HG02588 (cell line): ENCODE measurements around the gene TASOR2.
A peak's percentile ranks its signal among the peaks of the same experiment; 100 is the strongest.

Source experiments
- ATAC-seq: cut with Tn5 transposase; IDR thresholded peaks from one replicate; pipeline ENCODE4 v1.9.1; 2021; ENCODE audit warnings: mild to moderate bottlenecking, moderate library complexity; ENCODE audit not compliant: unreplicated experiment

TASOR2 gene

GRCh38 chr10:5654218-5654755, 30.4 kb upstream of the TASOR2 start:
- ATAC-seq = no peak

- ATAC-seq = no peak
Observed at GRCh38 chr10:5655121-5655520, 29.5 kb upstream of the TASOR2 start.

- ATAC-seq = no peak
Observed at GRCh38 chr10:5656737-5657579, 27.7 kb upstream of the TASOR2 start.

GRCh38 chr10:5658871-5659618, 25.6 kb upstream of the TASOR2 start:
- ATAC-seq = no peak

- no peak for ATAC-seq
Observed at GRCh38 chr10:5659702-5660528, 24.7 kb upstream of the TASOR2 start.

- ATAC-seq = no peak
Observed at GRCh38 chr10:5661043-5661442, 23.6 kb upstream of the TASOR2 start.

- no peak for ATAC-seq
Observed at GRCh38 chr10:5662708-5663579, 21.7 kb upstream of the TASOR2 start.

GRCh38 chr10:5663692-5664427, 20.8 kb upstream of the TASOR2 start:
- ATAC-seq = no peak

GRCh38 chr10:5665373-5666007, 19.1 kb upstream of the TASOR2 start:
- ATAC-seq = no peak

- peak; percentile 65 for ATAC-seq
Observed at GRCh38 chr10:5666008-5666840, 18.4 kb upstream of the TASOR2 start, which contains the start of gene ASB13. Gene ASB13, minus strand, starts transcription at chr10:5666595. Its CDS starts 44 bp downstream, at chr10:5666551.

GRCh38 chr10:5666841-5667630, 17.6 kb upstream of the TASOR2 start:
- ATAC-seq = no peak

GRCh38 chr10:5668429-5668828, 16.2 kb upstream of the TASOR2 start:
- no peak for ATAC-seq

- no peak for ATAC-seq
Observed at GRCh38 chr10:5669604-5670003, 15.0 kb upstream of the TASOR2 start.

- ATAC-seq = no peak
Observed at GRCh38 chr10:5670662-5671375, 13.8 kb upstream of the TASOR2 start.

GRCh38 chr10:5678397-5679036, 6.1 kb upstream of the TASOR2 start:
- no peak for ATAC-seq

- no peak for ATAC-seq
Observed at GRCh38 chr10:5679037-5679435, 5.6 kb upstream of the TASOR2 start.
